NCI-H1436 treated with DMSO at 0.1 percent for 48 hours (cell line): ENCODE measurements around the gene MRPL44.
"Not testable (repeated sequence)": the region's sequence is repeated elsewhere in the genome, so short reads cannot be mapped to it uniquely, and the experiment has no call there.

ENCODE experiments used
- DNase-seq: peaks from one replicate; lab custom pipeline; 2025; lab: John Stamatoyannopoulos, UW

Gene MRPL44

GRCh38 chr2:223936862-223937326, 20.4 kb upstream of the MRPL44 start:
- DNase-seq, result no peak

GRCh38 chr2:223937535-223937934, 19.7 kb upstream of the MRPL44 start:
- DNase-seq, result no peak

- DNase-seq, result not testable (repeated sequence)
Measured at GRCh38 chr2:223939438-223939837, 17.8 kb upstream of the MRPL44 start.

GRCh38 chr2:223941579-223942277, 15.5 kb upstream of the MRPL44 start:
- no peak for DNase-seq

GRCh38 chr2:223943135-223943534, 14.1 kb upstream of the MRPL44 start:
- DNase-seq, result no peak

GRCh38 chr2:223943561-223944008, 13.7 kb upstream of the MRPL44 start:
- DNase-seq, result no peak

- DNase-seq, result no peak
Measured at GRCh38 chr2:223944166-223944702, 13.0 kb upstream of the MRPL44 start.

- DNase-seq, result peak; percentile 24
Measured at GRCh38 chr2:223944703-223945531, 12.3 kb upstream of the MRPL44 start, which contains the start of gene WDFY1. WDFY1 (minus strand) TSS chr2:223945335; CDS start chr2:223945284, 51 bp downstream.

GRCh38 chr2:223945755-223946154, 11.5 kb upstream of the MRPL44 start:
- no peak for DNase-seq

GRCh38 chr2:223947711-223948205, 9.5 kb upstream of the MRPL44 start:
- no peak for DNase-seq

GRCh38 chr2:223949241-223949840, 7.9 kb upstream of the MRPL44 start:
- no peak for DNase-seq

GRCh38 chr2:223950448-223951347, 6.6 kb upstream of the MRPL44 start:
- no peak for DNase-seq

- no peak for DNase-seq
Measured at GRCh38 chr2:223952280-223952968, 4.8 kb upstream of the MRPL44 start.

- no peak for DNase-seq
Measured at GRCh38 chr2:223954401-223954800, 2.9 kb upstream of the MRPL44 start.

GRCh38 chr2:223956300-223956699, 963 bp upstream of the MRPL44 start:
- no peak for DNase-seq

GRCh38 chr2:223959688-223960087, 2.4 kb downstream of the MRPL44 start:
- DNase-seq, result no peak

GRCh38 chr2:223967981-223968380, 10.7 kb downstream of the MRPL44 start:
- DNase-seq, result no peak

GRCh38 chr2:223969315-223969714, 12.1 kb downstream of the MRPL44 start:
- DNase-seq, result no peak

- DNase-seq, result no peak
Measured at GRCh38 chr2:223969856-223970255, 12.6 kb downstream of the MRPL44 start.

GRCh38 chr2:223970343-223971128, 13.3 kb downstream of the MRPL44 start:
- peak; percentile 21 for DNase-seq
